NT2/D1 (cell line): ENCODE results near the gene YEATS4.

ENCODE experiments used
- SUZ12 ChIP-seq: IDR thresholded peaks from 2 replicates; pipeline ENCODE4 v1.6.1; 2011; ENCODE audit not compliant: insufficient read length, insufficient read depth; ENCODE audit errors: extremely low read depth
- YY1 ChIP-seq: IDR thresholded peaks from 2 replicates; pipeline ENCODE4 v1.6.1; 2011; ENCODE audit not compliant: insufficient read length, insufficient read depth

- no peak for TF ChIP-seq YY1
- TF ChIP-seq SUZ12 = no peak
Measured at GRCh38 chr12:69343885-69344612, 15.5 kb upstream of the YEATS4 start.
